ENCODE data around the gene AKR1C1. TPM values are rescaled to one million over a fixed set of nuclear protein-coding genes. Genes with fewer than 3 reads are reported as not detected.
"Not testable (repeated sequence)": the region's sequence is repeated elsewhere in the genome, so short reads cannot be mapped to it uniquely, and the experiment has no call there.

Gene AKR1C1
- total RNA-seq, 1 experiment from 2014 or later: 1.9 TPM

DNA sequence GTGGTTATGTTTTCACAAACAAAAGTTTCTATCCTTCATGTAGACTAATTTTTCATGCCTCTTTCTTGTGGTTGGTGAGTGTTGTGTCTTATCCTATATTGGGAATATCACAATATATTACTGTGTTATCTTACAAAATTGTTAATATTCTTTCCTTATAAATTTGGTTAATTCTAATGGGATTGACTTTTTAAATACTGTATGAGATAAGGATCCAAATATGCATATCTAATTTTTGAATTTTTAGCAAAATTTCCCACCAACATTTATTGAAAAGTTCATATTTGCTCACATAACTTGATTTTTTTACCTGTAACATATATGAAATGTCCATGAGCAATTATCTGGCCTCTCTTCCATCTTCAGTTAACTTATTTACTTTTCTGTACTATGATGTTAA is 11.2 kb downstream of the AKR1C1 start:
- not testable (repeated sequence) for H3K56ac ChIP-seq (ENCODE audit: insufficient read length, low read depth, low read length); H3K79me1 ChIP-seq (ENCODE audit: insufficient read depth, low read depth, low read length, poor library complexity, severe bottlenecking); H3K27ac ChIP-seq (ENCODE audit: insufficient read length, low read depth, low read length); H2BK15ac ChIP-seq (ENCODE audit: low read depth, low read length); H2AFZ ChIP-seq (ENCODE audit: low read length); H3K79me2 ChIP-seq (ENCODE audit: insufficient read depth, low read length); H3K9me3 ChIP-seq (ENCODE audit: control insufficient read depth, low read depth, low read length); H4K20me1 ChIP-seq (ENCODE audit: control insufficient read depth, insufficient read depth, insufficient read length); H2BK120ac ChIP-seq (ENCODE audit: low read depth, low read length, poor library complexity, severe bottlenecking); H3K4me1 Mint-ChIP-seq; H3K36me3 Mint-ChIP-seq (ENCODE audit: insufficient read depth in 1 of 3, low read depth in 3 of 3); H3K4me1 ChIP-seq (ENCODE audit: insufficient read depth, low read length); H3K27me3 Mint-ChIP-seq (ENCODE audit: low read depth); H3K27me3 ChIP-seq (ENCODE audit: insufficient read depth, low read length); H4K5ac ChIP-seq (ENCODE audit: insufficient read length, low read depth, low read length); H3K18ac ChIP-seq (ENCODE audit: insufficient read length, low read depth, low read length); H2BK5ac ChIP-seq (ENCODE audit: insufficient read length, low read length); H2BK20ac ChIP-seq (ENCODE audit: low read depth, low read length, poor library complexity, severe bottlenecking); H3K4me3 Mint-ChIP-seq; H3K23ac ChIP-seq (ENCODE audit: insufficient read length, low read depth, low read length); H3K27ac Mint-ChIP-seq; H3T11ph ChIP-seq (ENCODE audit: low read length); H3K23me2 ChIP-seq (ENCODE audit: insufficient read length, low read depth, low read length, poor library complexity, severe bottlenecking); H4K91ac ChIP-seq (ENCODE audit: insufficient read length, low read depth, low read length); H4K8ac ChIP-seq (replicated peaks; ENCODE audit: insufficient read length, low read depth, low read length); H3K9ac ChIP-seq (ENCODE audit: extremely low read depth, insufficient read length, low read length); H2AK5ac ChIP-seq (ENCODE audit: insufficient read length, low read length); H3K4me2 ChIP-seq (ENCODE audit: insufficient read depth, insufficient read length, low read length); DNase-seq; H2BK12ac ChIP-seq (ENCODE audit: insufficient read length, low read depth, low read length); H3K4ac ChIP-seq (ENCODE audit: low read depth, low read length); H3K14ac ChIP-seq (ENCODE audit: insufficient read depth, low read length)
- peaks cover 3 to 14% of the 10 kb centered on the region in 2 experiments for H3K9me3 Mint-ChIP-seq

All from H9 (cell line).